ENCODE results near the gene BRSK2.

BRSK2 gene

GRCh38 chr11:1454576-1454975, 64.8 kb downstream of the BRSK2 start:
- no peak for DNase-seq (ENCODE audit: low spot score)

DNA sequence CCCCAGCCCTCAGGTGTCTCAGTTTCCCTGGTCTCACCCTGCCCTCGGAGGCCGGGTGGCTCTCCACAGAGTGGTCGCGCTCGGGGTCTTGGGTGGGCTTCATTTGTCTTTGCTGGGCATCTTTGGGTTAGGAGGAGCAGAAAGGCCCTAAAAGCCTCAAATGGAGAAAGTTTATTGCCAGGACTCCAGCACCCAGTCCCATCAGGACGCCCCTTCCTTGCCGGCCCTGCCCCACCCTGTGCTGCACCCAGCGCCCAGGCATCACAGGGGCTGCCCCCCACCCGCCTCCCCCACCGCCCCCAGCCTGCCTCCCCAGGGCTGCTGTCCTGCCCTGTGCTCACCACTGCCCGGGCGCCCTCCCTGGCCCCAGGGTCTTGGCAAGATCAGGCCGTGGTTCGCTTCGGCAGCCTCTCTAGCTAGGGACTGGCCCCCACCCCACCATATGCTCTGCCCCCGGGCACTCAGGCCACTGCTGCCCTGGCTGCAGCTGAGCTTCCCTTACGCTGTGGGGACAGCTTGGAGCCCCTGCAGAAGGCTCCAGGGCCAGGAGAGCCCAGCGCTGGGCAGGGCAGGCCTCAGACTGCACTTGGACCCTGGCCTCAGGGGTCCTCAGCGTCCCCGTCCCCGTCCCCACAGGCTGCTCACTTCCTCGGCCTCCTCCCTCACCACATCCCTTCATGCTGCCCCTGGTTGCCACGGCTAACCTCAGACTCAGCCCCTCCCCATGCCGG, 65.5 kb downstream of the BRSK2 start:
- DNase-seq (ENCODE audit: low spot score), result no peak

GRCh38 chr11:1455763-1456060, 66.0 kb downstream of the BRSK2 start:
- no peak for DNase-seq (ENCODE audit: low spot score)

- DNase-seq (ENCODE audit: low spot score), result no peak
Measured at GRCh38 chr11:1456176-1456575, 66.4 kb downstream of the BRSK2 start.

GRCh38 chr11:1456596-1457325, 67.0 kb downstream of the BRSK2 start:
- no peak for DNase-seq (ENCODE audit: low spot score)

GRCh38 chr11:1457326-1457680, 67.6 kb downstream of the BRSK2 start:
- DNase-seq (ENCODE audit: low spot score), result no peak

GRCh38 chr11:1457856-1458255, 68.1 kb downstream of the BRSK2 start:
- DNase-seq (ENCODE audit: low spot score), result no peak

GRCh38 chr11:1458340-1459218, 68.8 kb downstream of the BRSK2 start:
- DNase-seq (ENCODE audit: low spot score), result peak; percentile 64

DNA sequence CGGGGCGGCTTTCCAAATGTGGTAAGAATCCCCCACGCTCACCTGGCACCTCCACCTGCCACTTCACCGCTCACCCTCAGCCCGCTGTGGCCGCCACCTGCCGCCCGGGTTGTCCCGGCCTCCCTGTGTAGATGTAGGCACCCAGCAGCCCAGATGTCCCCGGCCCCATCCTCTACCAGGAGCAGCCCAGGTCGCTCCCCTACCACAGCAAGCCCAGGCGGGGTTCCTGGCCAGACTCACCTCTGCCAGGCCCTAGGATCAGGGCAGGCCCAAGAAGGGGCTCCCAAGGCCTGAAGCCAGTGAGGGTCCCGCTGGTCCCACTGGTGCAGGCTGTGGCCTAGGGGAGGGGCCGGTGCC, 69.5 kb downstream of the BRSK2 start:
- no peak for DNase-seq (ENCODE audit: low spot score)

DNA sequence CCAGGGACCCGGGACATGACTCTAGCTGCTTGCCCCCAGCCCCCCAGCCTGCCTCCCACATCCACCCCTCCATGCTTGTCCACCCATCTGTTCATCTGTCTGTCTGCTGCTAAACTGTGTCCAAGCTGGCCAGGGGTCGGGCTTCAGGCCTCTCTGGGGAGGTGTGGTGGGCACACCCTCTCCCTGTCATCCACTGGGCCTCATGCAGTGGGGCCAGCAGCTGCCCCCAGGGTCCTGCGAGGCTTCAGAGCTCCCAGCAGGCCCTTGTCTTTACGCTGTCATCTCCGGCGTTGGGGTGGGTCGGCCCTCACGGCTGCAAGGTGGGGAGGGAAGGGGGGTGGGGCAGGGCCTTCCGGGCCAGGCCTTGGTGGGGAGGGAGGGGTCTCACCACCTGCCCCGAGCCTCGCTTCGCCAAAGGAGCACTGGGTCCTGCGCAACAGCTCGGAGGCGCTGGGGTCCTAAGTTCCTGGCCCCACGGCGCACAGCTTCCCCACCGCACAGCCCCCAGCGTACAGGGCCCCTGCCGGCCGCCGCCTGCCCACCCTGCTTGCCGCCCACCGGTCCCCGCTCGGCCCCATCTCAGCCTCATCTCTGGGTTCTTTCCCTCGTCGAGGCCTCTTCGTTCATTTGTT, 70.1 kb downstream of the BRSK2 start:
- DNase-seq (ENCODE audit: low spot score), result no peak

DNA sequence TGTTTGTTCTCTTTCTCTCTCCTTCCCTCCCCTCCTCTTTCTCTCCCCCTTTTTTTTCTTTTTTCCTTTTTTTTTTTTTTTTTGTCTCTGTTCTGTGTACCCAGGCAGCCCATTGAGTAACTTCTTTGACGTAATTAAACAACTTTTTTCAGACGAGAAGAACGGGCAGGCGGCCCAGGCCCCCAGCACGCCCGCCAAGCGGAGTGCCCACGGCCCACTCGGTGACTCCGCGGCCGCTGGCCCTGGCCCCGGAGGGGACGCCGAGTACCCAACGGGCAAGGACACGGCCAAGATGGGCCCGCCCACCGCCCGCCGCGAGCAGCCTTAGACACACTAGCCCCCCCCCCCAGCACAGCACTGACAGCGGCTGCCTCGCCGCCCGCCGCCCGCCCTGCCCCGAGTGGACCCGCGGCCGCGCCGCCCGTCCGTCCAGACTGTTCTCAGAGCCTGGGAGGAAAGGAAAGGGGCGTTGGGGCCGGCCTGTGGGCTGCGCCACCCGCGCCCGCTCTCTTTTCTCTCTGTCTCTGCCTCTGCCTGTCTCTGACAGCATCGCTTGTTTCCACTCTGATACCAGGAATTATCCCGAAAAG, 70.8 kb downstream of the BRSK2 start:
- DNase-seq (ENCODE audit: low spot score), result peak; percentile 66

DNA sequence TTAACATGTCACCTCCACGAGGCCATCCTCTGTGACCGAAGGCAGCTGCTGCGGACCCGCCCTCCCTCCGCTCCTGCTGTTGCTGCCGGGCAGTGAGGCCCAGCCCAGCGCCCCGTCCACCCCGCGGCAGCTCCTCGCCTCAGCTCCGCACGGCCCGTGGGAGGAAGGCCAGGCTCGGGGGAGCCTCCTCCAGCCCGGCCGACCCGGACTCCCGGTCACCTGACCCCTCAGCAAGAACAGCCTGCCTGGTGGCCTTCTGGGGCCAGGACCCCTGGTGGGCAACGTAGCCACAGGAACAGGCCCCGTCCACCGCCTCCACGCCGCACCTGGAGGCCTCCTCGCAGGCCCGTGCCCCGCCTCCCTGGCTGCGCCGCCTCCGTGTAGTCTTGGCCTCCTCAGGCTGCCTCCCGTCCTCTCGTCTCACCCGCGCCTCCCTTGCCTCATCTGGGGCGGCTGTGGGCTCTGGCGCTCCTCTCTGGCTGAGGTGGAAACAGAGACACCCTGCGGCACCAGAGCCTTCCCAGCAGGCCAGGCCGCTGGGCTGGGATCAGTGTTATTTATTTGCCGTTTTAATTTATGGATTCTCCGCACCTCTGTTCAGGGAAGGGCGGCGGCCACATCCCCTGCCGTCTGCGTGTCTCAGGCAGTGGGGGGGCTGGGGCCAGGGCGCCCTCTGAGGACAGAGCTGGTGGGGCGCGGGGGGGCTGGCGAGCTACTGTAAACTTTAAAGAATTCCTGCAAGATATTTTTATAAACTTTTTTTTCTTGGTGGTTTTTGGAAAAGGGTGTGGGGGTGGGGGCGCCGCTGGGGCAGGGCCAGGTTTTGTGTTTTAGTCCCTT, 71.5 kb downstream of the BRSK2 start:
- DNase-seq (ENCODE audit: low spot score), result no peak

DNA sequence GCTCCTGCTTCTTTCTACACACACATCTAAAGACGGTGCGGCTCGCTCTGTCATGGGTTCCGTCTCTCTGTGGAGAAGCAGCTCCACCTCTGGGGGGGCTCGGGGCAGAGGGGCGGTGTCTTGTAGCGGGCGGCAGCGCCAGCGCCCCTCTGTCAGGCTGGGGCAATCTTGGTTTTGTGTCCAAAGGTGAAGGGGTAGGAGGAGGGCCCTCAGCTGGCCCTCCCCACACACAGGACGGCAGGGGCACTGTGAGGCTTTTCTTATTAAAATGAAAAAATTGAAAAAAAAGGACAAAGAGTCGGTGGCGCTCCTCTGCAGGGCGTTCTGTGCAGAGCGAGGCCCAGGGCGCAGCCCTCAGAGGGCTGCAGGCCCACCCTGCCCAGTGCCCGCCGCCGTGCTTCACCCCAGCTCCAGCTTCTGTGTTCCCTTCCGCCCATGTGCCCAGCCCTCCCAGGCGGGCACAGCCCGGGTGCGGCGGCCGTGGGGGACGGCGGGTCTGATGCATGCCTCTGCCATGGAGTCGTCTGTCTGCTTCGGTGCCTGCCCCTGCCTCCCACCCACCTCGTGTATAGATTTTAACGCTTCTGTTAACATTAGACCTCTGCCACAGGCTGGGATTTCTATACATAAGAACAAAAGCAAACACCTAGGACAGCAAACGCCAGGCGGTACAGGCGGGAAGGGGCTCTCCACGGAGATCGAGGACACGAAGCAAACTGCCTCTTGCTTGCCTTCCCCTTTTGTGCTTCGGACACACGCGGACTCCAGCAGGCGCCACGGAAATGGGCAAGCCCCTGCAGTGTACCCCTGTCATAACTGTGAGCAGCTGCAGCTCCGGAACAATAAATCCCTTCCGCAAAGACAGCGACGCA, 72.3 kb downstream of the BRSK2 start:
- no peak for DNase-seq (ENCODE audit: low spot score)

- no peak for DNase-seq (ENCODE audit: low spot score)
Measured at GRCh38 chr11:1462698-1462975, 72.9 kb downstream of the BRSK2 start.

- DNase-seq (ENCODE audit: low spot score), result no peak
Measured at GRCh38 chr11:1463056-1463455, 73.3 kb downstream of the BRSK2 start.

GRCh38 chr11:1466784-1467183, 77.0 kb downstream of the BRSK2 start:
- no peak for DNase-seq (ENCODE audit: low spot score)

DNA sequence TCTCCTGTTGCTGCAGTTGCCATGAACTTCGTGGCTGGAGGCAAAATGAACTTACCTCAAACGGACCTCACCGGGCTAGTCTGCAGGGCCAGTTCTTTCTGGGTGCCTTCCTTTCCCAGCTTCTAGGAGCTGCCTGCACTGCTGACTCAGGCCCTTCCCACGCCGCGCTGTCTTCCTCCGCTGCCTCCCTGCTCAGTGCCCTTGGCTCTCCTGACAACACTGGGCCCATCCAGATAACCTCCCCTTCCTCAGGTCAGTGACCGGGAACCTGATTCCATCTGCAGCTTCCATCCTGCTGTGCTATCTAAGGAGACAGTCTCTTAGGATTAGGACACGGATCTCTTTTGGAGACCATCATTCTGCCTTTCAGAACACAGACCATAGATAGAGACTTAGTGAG, 77.5 kb downstream of the BRSK2 start:
- DNase-seq (ENCODE audit: low spot score), result no peak

DNA sequence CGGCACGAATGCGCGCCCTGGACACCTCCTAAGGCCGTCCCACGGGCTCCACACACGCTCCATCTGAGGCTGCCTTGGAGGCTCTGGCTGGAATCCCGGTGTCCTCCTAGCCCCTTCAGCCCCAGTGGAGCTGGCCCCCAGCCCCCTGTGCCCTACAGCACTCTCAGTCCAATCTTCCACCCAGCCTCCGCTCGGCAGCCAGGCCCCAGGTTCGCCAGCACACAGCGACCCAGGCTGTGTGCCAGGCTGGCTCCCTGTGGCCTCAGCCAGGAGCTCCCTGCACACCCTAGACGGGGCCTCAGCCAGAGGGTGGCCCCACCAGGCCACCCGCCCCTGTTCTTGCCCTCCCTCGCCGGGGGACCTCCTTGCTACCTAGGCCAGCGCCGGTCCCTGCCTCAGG, 78.3 kb downstream of the BRSK2 start:
- no peak for DNase-seq (ENCODE audit: low spot score)

- no peak for DNase-seq (ENCODE audit: low spot score)
Measured at GRCh38 chr11:1468473-1469066, 78.8 kb downstream of the BRSK2 start.

DNA sequence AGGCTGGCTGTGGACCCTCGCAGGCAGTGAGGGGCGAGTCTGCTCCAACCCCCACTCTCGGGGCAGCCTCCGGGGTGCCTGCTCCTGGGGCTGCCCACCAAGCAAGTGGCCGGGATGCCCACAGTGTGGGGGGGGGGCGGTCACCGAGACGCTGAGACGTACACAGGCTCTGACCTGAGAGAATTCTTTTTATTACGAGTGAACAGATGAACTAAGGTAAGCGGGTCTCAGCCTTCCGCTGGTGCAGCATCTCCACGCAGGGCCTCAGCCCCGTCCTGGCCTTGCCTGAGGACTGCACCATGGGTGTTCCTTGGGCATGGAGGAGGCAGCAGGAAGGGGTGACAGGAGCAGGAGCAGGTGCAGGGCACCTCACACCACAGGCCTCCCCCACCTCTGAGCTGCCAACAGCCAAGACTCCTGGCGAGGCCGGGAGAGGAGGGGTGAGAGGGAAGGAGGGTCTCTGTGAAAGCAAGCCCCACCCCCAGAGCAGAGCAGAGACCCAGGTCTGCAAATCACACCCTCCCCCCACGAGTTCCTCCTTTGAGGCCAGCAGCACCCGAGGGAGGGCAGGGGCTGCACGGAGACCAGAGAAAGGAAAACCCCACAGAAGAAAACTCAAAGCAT, 79.7 kb downstream of the BRSK2 start:
- no peak for DNase-seq (ENCODE audit: low spot score)
